Stimulated activated CD4-positive, alpha-beta T cell treated with anti-CD3 and anti-CD28 coated beads, TNF-alpha, amount 100 ng/mL, for 1 hour (primary cell): ENCODE measurements around the gene HOXC13.

ENCODE experiments used
- DNase-seq, 3 donors: peaks; one replicate each; pipeline ENCODE4 v3.0.0-alpha.2; 2020; ENCODE audit warnings: low read depth in 3 of 3, low spot score in 1 of 3

The HOXC13 gene

DNA sequence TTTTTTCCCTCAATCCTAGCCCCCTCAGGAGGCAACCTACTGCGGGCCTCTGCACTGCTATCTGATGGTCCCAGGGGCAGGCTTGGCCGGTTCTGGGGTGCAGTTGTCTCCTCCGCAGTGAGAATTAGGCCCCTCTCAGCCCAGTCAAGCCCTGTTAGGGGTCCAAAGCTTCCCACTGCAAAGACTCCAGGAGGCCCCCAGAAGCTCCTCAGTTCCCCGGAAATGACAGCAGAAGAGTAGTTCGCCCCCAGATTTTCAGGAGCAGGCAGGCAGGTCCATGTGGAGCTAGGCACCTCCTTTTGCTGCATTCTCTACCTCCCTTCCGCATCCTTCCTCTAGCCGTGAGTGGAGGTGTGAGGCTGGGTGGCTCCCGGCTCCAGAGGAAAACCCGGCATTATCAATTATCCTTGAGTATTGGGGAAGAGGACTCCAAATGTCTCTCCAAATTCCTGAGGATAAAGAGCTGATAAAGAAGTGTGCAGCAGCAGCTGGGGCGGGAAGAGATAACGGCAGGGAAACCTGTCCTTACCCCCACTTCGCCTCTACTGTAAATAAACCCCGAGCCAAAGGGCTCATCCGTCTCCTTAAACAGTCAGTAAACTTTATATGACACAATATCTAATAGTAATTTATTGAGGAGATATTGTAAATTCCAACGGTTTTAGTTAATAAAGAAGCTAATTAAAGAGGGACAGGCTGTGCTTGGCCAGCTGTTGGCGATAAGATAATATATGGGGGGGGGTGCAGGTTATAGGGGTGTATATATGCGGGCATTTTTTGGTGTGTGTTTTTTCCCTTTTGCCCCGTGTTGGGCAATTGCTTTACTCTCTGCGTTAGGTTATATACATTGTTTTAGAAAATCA is 15.4 kb downstream of the HOXC13 start:
- DNase-seq: no peak

DNA sequence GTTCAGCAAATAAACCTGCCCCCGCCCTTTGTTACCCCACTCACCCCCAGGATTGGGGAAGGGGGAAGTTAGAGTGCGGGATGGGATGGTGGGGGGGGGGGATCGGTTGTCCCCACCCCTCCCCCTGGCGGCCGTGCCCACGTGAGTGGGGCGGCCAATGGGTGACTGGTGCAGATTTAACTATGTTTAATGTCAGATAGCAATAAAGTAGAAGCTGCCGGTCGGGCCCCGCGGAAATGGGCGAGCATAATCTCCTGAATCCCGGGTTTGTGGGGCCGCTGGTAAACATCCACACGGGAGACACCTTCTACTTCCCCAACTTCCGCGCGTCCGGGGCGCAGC is 16.0 kb downstream of the HOXC13 start, which contains the start of gene HOXC12:
Gene HOXC12, plus strand, starts transcription at position 210 of the 342 bp plus-strand sequence. Its CDS starts 27 bp downstream, at position 237.
- no peak for DNase-seq

- no peak for DNase-seq
Measured at GRCh38 chr12:53955036-53955775, 16.6 kb downstream of the HOXC13 start.

DNA sequence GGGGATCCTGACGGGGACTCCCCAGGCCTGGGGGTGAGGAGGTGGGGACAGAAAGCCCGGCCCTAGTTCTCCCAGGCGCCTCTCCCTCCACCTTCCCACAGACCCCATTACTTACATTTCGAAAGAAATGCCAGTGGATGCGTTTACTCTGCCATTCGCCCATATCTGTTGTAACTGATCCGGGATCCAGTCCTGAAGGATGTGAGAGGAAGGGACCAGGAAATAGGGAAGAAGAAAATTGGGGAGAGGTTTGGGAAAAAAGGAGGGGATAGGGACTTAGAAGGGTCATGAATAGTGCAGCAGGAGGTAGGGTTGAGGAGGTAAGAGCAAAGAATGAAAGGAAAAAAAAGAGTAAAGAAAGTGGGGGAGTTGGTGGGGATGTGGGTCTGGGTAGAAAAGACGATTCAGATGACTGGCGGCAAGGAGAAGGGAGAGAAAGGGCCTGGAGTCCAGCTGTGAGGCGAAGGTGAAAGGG is 17.2 kb downstream of the HOXC13 start:
- no peak for DNase-seq

DNA sequence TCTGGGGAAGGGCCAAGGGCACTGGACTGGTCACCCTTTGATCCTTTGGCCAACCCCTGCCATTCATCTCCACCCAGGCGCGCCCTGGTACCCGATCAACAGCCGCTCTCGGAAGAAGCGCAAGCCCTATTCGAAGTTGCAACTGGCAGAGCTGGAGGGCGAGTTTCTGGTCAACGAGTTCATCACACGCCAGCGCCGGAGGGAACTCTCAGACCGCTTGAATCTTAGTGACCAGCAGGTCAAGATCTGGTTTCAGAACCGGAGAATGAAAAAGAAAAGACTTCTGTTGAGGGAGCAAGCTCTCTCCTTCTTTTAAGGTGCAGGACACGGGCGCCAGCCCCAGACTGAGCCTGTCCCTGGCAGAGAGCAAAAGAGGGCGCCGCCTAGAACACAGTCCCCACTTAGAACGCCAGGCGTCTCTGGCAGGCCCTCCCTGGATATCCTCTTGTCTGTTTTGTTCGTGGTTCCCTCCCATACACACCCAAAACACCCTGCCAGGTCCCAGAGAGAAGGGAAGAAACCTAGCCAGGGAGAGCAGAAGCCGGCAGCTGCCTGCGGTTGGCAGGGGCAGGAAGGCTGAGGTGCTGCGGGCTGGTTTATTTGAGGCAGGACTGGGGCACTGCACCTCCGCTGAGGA is 17.7 kb downstream of the HOXC13 start:
- no peak for DNase-seq

DNA sequence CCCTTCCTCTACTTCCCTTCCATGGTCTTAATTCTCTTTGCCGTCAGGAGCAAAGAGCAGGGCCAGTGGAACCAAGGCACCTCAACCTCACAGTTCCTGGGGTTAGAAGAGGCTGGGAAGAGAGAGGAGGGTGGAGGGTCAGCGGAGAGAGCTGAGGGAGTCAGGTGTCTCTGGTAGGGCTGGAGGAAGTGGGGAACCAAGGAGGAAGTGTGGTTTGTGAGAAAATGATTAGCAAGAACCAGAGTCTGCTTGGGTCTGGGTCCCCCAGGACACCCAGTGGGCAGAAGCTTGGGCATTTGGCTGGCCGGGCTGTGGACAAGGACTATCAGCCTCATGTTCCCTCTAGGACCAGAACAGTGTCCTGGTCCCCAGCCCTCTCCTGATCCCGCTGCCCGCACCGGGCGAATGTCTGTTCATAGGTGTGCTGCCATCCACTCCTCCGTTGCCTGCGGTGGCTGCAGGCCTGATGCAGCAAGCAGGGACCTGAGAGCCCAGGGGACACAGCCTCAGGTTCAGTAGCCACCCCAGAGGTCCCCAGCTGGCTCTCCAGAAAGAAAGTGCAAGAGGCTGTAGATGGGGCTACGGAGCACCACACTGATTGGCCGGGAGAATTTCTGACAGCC is 18.4 kb downstream of the HOXC13 start:
- no peak for DNase-seq

- DNase-seq: no peak
Measured at GRCh38 chr12:53958128-53958527, 19.5 kb downstream of the HOXC13 start.

DNA sequence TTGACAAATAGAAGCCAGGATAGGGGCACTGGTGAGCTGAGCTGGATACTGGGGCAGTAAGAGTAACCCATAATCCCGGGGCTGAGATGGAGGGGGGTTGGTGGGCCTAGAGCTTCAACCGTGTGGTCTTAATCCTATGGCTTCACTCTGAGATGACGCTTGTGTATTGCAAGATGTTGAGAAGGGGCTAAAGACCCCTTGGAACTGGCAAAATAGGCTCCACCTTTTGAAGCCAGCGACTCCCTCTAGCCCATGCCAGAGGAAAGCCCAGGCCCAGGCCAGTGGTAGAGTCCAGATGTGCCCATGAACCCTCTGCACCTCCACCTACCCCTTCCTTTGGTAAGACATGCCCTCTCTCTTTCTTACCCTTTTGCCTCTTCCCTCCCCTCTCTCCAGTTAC is 20.7 kb downstream of the HOXC13 start:
- no peak for DNase-seq

GRCh38 chr12:53960187-53961024 is 21.8 kb downstream of the HOXC13 start:
- no peak for DNase-seq

- DNase-seq: no peak
Measured at GRCh38 chr12:53961025-53961761, 22.6 kb downstream of the HOXC13 start.

DNA sequence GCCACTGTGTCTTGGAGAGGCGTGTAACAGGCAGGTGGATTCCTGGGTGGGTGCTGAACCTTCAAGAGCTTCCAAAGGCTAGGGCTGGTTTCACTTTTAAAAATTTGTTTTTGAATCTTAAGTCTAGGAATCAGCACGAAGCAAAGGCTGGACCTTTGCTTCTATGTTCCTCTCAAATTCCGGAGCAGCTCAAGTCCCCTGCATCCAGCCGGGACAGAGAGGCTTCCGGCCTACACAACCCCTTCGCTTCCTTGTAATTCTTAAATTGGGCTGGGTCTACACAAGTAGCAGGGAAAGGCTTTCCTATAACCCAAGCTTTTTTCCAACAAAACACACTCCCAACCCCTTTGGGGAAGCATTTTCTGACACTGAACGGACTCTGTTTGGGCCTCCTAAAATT is 24.4 kb downstream of the HOXC13 start:
- no peak for DNase-seq

DNA sequence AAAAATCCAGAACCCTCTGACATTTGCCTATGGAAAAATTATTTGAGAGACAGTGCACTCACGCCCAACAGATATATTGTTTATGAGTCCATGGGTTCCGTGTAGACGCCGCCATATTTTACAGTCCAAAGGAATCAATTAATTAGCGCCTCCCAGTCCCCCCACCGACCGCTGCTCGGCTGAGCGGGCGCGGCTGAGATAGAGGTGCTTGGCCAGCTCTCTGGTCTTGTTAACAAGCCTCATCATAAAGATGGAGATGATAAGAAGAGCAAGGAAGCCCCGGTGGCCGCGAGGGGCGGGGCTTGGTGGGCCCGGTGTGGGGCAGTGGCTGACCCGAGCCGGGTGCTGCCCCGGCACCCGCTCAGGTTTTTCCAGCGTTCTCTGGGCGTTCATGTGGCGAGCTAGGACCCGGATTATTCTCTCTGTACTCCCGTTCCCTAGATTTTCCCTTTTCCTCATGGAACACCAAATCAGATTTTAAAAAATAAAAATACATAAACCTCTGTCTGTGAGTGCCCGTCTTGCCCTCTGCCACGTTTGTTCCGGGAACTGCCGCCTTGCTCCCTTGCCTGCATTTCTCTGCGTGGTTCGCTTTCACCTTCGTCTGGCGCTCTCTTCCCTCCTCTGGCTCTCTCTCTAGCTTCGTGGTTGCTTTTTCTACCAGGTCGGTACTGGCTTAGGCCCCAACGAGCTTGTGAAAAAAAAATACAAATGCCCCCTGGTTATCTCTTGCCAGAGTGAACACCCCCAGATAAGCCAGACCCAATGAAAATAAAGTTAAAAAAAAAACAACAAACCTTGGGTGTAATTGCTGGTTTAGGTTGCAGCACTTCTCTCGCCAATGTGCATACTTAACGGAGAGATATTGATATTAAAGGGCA is 25.0 kb downstream of the HOXC13 start:
- no peak for DNase-seq

DNA sequence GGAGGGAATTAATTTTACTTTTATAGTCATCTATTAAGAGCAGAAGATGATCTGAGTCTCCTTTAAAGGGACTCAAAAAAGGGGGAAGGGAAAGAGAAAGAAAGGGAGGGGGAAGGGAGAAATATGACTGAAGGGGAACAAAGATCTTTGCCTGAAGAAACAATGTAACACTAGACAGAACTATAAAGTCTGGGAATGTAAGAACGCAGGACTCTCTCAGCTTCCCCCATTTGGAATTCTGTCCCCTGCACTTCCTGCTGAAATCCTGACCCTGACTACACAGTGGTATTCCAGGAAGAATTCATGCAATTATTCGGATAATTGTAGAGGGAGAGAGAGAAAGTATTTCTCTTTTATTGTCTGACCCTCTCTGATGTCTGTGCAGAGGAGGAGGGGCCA is 25.7 kb downstream of the HOXC13 start:
- DNase-seq: no peak

- no peak for DNase-seq
Measured at GRCh38 chr12:53965281-53966084, 26.9 kb downstream of the HOXC13 start.

GRCh38 chr12:53966085-53966384 is 27.4 kb downstream of the HOXC13 start:
- DNase-seq: no peak

DNA sequence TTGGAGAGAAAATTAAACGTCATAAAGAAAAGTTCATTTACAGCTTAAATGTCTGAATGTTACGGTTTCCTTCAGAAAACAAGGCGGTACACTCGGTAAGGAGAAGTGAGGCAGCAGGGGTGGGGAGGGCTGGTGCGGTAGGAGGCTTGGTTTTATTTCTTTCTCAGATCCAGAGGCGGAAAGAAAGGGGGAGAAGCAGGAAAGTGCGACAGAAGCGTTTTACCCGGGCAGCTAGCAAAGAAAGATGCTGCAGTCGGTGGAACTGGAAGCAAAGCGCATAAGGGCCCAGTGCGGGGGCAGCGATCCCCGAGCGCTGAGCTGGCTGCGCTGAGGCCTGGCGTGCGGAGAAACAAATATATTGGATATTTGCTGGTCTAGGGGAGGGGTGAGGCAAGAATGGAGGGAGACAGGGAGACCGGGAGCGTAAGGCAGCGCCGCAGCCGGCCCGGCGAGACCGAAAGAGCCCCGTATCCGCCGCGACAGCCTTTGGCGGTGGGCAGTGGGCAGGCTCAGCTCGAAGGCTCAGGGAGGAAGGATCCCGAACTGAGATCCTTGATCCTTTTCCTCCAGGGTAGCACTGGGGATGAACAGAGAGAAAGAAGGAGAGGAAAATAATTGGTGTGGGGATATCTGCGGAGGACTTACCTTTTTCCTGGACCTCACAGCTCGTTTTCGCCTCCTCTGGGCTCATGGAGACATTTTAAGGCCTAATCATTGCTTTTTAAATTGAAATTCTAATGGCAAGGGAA is 27.9 kb downstream of the HOXC13 start:
- no peak for DNase-seq

DNA sequence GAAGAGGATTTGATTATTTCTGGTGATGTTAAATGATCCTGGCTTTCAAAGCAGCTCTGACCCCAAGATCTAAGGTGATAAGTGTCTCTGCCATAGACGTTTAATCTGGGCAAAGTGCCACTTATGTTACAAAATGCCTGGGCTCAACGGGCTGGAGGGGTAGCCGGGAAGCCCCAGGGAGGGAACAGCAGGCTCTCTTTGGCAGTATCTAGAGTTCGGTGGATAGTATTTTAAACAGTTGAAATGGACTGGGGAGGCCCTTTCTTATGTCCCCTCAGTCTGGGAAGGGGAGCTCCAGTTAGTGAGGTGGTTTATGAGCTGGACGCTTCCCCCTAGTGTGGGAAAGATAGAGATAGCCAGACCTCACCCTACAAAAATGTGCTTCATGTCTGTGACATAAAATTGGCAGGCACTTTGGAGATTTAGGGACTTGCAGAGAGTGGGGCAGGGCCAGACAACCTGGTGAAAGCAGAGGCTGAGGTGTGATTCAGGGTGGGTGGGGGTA is 28.8 kb downstream of the HOXC13 start:
- DNase-seq: no peak
